ENCODE data around the gene TTC7B.

DNA sequence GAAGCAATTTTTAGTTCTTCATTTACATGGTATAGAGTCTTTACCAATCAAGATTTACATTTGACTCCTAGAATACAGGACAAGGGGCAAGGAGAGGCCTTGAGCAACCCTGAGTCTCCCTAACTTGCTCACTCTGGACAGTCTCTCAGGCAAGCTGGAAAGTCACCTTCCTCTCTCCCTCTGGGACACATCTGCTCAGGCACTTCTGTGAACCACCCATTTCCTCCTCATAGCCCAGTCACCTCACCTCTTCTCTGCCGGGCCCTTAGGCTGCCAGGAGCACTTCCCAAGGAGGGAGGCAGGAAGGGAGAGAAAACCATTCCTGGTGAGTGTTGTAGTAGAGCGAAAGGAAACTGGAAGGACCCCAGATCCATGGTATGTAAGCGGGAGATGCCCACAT lies 202.8 kb downstream of the TTC7B start:
- TF ChIP-seq, protein P1, sequence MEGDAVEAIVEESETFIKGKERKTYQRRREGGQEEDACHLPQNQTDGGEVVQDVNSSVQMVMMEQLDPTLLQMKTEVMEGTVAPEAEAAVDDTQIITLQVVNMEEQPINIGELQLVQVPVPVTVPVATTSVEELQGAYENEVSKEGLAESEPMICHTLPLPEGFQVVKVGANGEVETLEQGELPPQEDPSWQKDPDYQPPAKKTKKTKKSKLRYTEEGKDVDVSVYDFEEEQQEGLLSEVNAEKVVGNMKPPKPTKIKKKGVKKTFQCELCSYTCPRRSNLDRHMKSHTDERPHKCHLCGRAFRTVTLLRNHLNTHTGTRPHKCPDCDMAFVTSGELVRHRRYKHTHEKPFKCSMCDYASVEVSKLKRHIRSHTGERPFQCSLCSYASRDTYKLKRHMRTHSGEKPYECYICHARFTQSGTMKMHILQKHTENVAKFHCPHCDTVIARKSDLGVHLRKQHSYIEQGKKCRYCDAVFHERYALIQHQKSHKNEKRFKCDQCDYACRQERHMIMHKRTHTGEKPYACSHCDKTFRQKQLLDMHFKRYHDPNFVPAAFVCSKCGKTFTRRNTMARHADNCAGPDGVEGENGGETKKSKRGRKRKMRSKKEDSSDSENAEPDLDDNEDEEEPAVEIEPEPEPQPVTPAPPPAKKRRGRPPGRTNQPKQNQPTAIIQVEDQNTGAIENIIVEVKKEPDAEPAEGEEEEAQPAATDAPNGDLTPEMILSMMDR (IDR thresholded peaks at IDR 0.05): no peak
- TF ChIP-seq EP300 (IDR thresholded peaks at IDR 0.05) (no peak), POLR2AphosphoS5 (IDR thresholded peaks at IDR 0.05) (no peak), POLR2A (IDR thresholded peaks at IDR 0.05) (no peak)
